IMR-90 (cell line): ENCODE measurements around the gene SPARC. TPM values are rescaled to one million over a fixed set of nuclear protein-coding genes. Genes with fewer than 3 reads are reported as not detected.
A peak's percentile ranks its signal among the peaks of the same experiment; 100 is the strongest.

ENCODE experiments used
- ATAC-seq: fragments of 200-7000 bp; cut with Tn5 transposase; 2 replicates; pipeline ENCODE4 v1.9.1; 2020; ENCODE audit warnings: low read depth, mild to moderate bottlenecking, moderate library complexity
- BruUV-seq: library from RNA; stranded (reverse); fragments of 400-500 nt; replicated peaks from 2 replicates; lab custom pipeline; 2021; lab: Mats Ljungman, UMichigan
- CTCF ChIA-PET: fragments of 300-600 bp; formaldehyde crosslinking; extraction: SDS; loops from one replicate; lab custom pipeline; 2021; ENCODE audit warnings: antibody characterized with exemption; lab: Yijun Ruan, JAX
- POLR2A ChIA-PET: fragments of 300-600 bp; sonication (Branson Sonifier 250); formaldehyde crosslinking; loops from one replicate; lab custom pipeline; 2022; ENCODE audit warnings: antibody characterized with exemption; ENCODE audit not compliant: unreplicated experiment; lab: Charles Lee
- DNase-seq: peaks from one replicate; pipeline ENCODE4 v3.0.0; 2013
- H2AFZ ChIP-seq: replicated peaks from 2 replicates; pipeline ENCODE3; 2013; ENCODE audit warnings: low read length, mild to moderate bottlenecking; ENCODE audit not compliant: poor library complexity
- H2AK5ac ChIP-seq: 2 replicates; pipeline ENCODE4 v1.6.1; 2013; ENCODE audit warnings: low read depth, low read length, inconsistent platforms
- H2AK9ac ChIP-seq: replicated peaks from 2 replicates; pipeline ENCODE3; 2013; ENCODE audit warnings: mild to moderate bottlenecking, low read depth, low read length, moderate library complexity; ENCODE audit not compliant: poor library complexity
- H2BK120ac ChIP-seq: 2 replicates; pipeline ENCODE4 v1.6.1; 2013; ENCODE audit warnings: low read depth, low read length, inconsistent platforms
- H2BK15ac ChIP-seq: 3 replicates; pipeline ENCODE4 v1.6.1; 2013; ENCODE audit warnings: low read depth, low read length, inconsistent platforms
- H2BK20ac ChIP-seq: 2 replicates; pipeline ENCODE4 v1.6.1; 2013; ENCODE audit warnings: low read depth, mild to moderate bottlenecking, inconsistent platforms, low read length, moderate library complexity
- H2BK5ac ChIP-seq: 2 replicates; pipeline ENCODE4 v1.6.1; 2013; ENCODE audit warnings: mild to moderate bottlenecking, low read depth, low read length, inconsistent platforms; ENCODE audit not compliant: poor library complexity, severe bottlenecking
- H3K14ac ChIP-seq: replicated peaks from 2 replicates; pipeline ENCODE4 v1.6.1; 2013; ENCODE audit warnings: low read depth, low read length, inconsistent platforms
- H3K18ac ChIP-seq: 2 replicates; pipeline ENCODE4 v1.6.1; 2013; ENCODE audit warnings: low read depth, low read length, control low read depth
- H3K23ac ChIP-seq: 2 replicates; pipeline ENCODE4 v1.6.1; 2013; ENCODE audit warnings: low read depth, low read length, inconsistent platforms
- H3K27ac ChIP-seq: 2 replicates; pipeline ENCODE4 v1.5.1; 2013; ENCODE audit warnings: mild to moderate bottlenecking, control low read depth, low read length; ENCODE audit not compliant: insufficient read depth
- H3K27me3 ChIP-seq: 2 replicates; pipeline ENCODE4 v1.6.1; 2013; ENCODE audit warnings: low read length; ENCODE audit not compliant: control insufficient read depth, insufficient read depth
- H3K36me3 ChIP-seq: 2 replicates; pipeline ENCODE4 v1.6.1; 2013; ENCODE audit warnings: low read length, mixed read lengths; ENCODE audit not compliant: control insufficient read depth, insufficient read depth
- H3K4ac ChIP-seq: 2 replicates; pipeline ENCODE4 v1.6.1; 2013; ENCODE audit warnings: low read depth, low read length, inconsistent platforms
- H3K4me1 ChIP-seq: 2 replicates; pipeline ENCODE4 v1.6.1; 2013; ENCODE audit warnings: low read length, mixed read lengths; ENCODE audit not compliant: control insufficient read depth, insufficient read depth
- H3K4me2 ChIP-seq: 2 replicates; pipeline ENCODE4 v1.6.1; 2013; ENCODE audit warnings: low read depth, mild to moderate bottlenecking, control low read depth, low read length, moderate library complexity
- H3K4me3 ChIP-seq: 2 replicates; pipeline ENCODE4 v1.5.1; 2013; ENCODE audit warnings: low read depth, mild to moderate bottlenecking, control low read depth, low read length, moderate library complexity; ENCODE audit not compliant: insufficient read depth
- H3K56ac ChIP-seq: 2 replicates; pipeline ENCODE4 v1.6.1; 2013; ENCODE audit warnings: low read length, inconsistent platforms; ENCODE audit not compliant: insufficient read depth; ENCODE audit errors: extremely low read depth
- H3K79me1 ChIP-seq, 2 experiments: 2 replicates each; pipeline ENCODE4 v1.6.1; 2013; ENCODE audit warnings: low read length in 2 of 2, inconsistent platforms in 1 of 2, low read depth in 1 of 2
- H3K9ac ChIP-seq: 2 replicates; pipeline ENCODE4 v1.6.1; 2013; ENCODE audit warnings: low read depth, low read length, control low read depth
- H3K9me1 ChIP-seq: 2 replicates; pipeline ENCODE4 v1.6.1; 2013; ENCODE audit warnings: low read length, inconsistent platforms; ENCODE audit not compliant: insufficient read depth
- H3K9me3 ChIP-seq: 2 replicates; pipeline ENCODE4 v1.6.1; 2013; ENCODE audit warnings: low read length; ENCODE audit not compliant: control insufficient read depth, insufficient read depth
- H4K20me1 ChIP-seq: 2 replicates; pipeline ENCODE4 v1.6.1; 2013; ENCODE audit warnings: low read length, inconsistent platforms; ENCODE audit not compliant: insufficient read depth
- H4K5ac ChIP-seq: 2 replicates; pipeline ENCODE4 v1.6.1; 2013; ENCODE audit warnings: mild to moderate bottlenecking, low read depth, low read length, control low read depth
- H4K8ac ChIP-seq, 2 experiments: 2 replicates each; pipeline ENCODE4 v1.6.1; 2013; ENCODE audit warnings: low read depth in 2 of 2, low read length in 2 of 2, control low read depth in 1 of 2, inconsistent platforms in 1 of 2
- H4K91ac ChIP-seq: 2 replicates; pipeline ENCODE4 v1.6.1; 2013; ENCODE audit warnings: low read depth, low read length, inconsistent platforms; ENCODE audit not compliant: insufficient read depth
- BHLHE40 ChIP-seq: fragments of 150-350 bp; IDR thresholded peaks from 2 replicates; pipeline ENCODE4 v1.6.1; 2016; ENCODE audit warnings: mild to moderate bottlenecking, low read depth, low read length
- CEBPB ChIP-seq: IDR thresholded peaks from 2 replicates; pipeline ENCODE4 v1.6.1; 2012; ENCODE audit warnings: low read depth, low read length, improper control_type of control experiment
- CHD1 ChIP-seq: IDR thresholded peaks from 2 replicates; pipeline ENCODE4 v1.6.1; 2012; ENCODE audit warnings: low read depth, low read length, improper control_type of control experiment
- FOS ChIP-seq: fragments of 150-350 bp; IDR thresholded peaks from 2 replicates; pipeline ENCODE4 v1.6.1; 2016; ENCODE audit warnings: low read depth, low read length
- MAFK ChIP-seq: IDR thresholded peaks from 2 replicates; pipeline ENCODE4 v1.6.1; 2012; ENCODE audit warnings: low read depth, low read length, improper control_type of control experiment
- MAZ ChIP-seq: IDR thresholded peaks from 2 replicates; pipeline ENCODE4 v1.6.1; 2012; ENCODE audit warnings: low read depth, mild to moderate bottlenecking, low read length, improper control_type of control experiment, moderate library complexity, borderline replicate concordance
- MXI1 ChIP-seq: IDR thresholded peaks from 2 replicates; pipeline ENCODE4 v1.6.1; 2012; ENCODE audit warnings: low read depth, mild to moderate bottlenecking, low read length, moderate library complexity, borderline replicate concordance
- NFE2L2 ChIP-seq: fragments of 150-350 bp; IDR thresholded peaks from 2 replicates; pipeline ENCODE4 v1.6.1; 2016; ENCODE audit warnings: low read depth, mild to moderate bottlenecking, low read length
- POLR2A ChIP-seq: IDR thresholded peaks from 2 replicates; pipeline ENCODE4 v1.6.1; 2012; ENCODE audit warnings: mild to moderate bottlenecking, low read depth, low read length
- RCOR1 ChIP-seq: IDR thresholded peaks from 2 replicates; pipeline ENCODE4 v1.6.1; 2012; ENCODE audit warnings: mild to moderate bottlenecking, low read length, improper control_type of control experiment; ENCODE audit not compliant: insufficient replicate concordance
- RFX5 ChIP-seq: IDR thresholded peaks from 2 replicates; pipeline ENCODE4 v1.8.0; 2012; ENCODE audit warnings: low read depth, mild to moderate bottlenecking, low read length, moderate library complexity
- SMC3 ChIP-seq: fragments of 150-350 bp; IDR thresholded peaks from 2 replicates; pipeline ENCODE4 v1.6.1; 2016; ENCODE audit warnings: low read depth, mild to moderate bottlenecking, antibody characterized with exemption, low read length, moderate library complexity
- dilution Hi-C: fragments of 300-500 bp; cut with HindIII; formaldehyde crosslinking; loops from one replicate; pipeline ENCODE4 v1.14.3; 2018; ENCODE audit warnings: low sequenced_read_pairs; ENCODE audit not compliant: unreplicated experiment
- in situ Hi-C: fragments of 300-500 bp; cut with MboI; formaldehyde crosslinking; loops from 3 replicates; pipeline ENCODE4 v1.14.3; 2019; ENCODE audit warnings: low sequenced_read_pairs, inconsistent platforms, mixed read lengths
- intact Hi-C: fragments of 100-400 bp; cut with micrococcal nuclease; formaldehyde crosslinking; loops from 2 replicates; pipeline ENCODE4 v1.10.0; 2022
- polyA plus RNA-seq, 3 experiments: library from polyadenylated mRNA; depleted of rRNA; stranded (reverse); fragments of >200 nt; gene quantifications; 2 replicates each; pipeline ENCODE4 v1.2.3, GENCODE V29; 2012; ENCODE audit warnings: low replicate concordance in 1 of 3
- total RNA-seq: library from RNA; depleted of rRNA; stranded (reverse); fragments of >200 nt; gene quantifications from 2 replicates; pipeline ENCODE4 v1.2.3, GENCODE V29; 2012
- TF ChIP-seq, protein P1 (sequence below): conservative IDR thresholded peaks from 2 replicates; pipeline ENCODE4 v1.5.1; 2012; ENCODE audit warnings: mild to moderate bottlenecking, low read depth, low read length, improper control_type of control experiment
- TF ChIP-seq, protein P2 (sequence below): fragments of 150-350 bp; IDR thresholded peaks from 2 replicates; pipeline ENCODE4 v1.6.1; 2016; ENCODE audit warnings: low read depth, mild to moderate bottlenecking, low read length, moderate library complexity, borderline replicate concordance

SPARC gene
- total and polyA plus RNA-seq, 2 of the 4 experiments (the other 2 are of a cell fraction): 1,186 to 4,692 TPM

GRCh38 chr5:151708126-151708525, 21.4 kb upstream of the SPARC start:
- CTCF ChIA-PET: interaction anchor here (0.5 to 1.2 kb wide), 2 partner anchors 24 to 242 kb away, joined by 3 to 4 read pairs; no protein-coding TSS in a partner anchor
- Histone ChIP-seq H3K36me3 (no peaks in the 10 kb centered on the region), H3K4me1 (no peaks in the 10 kb centered on the region), H2AK5ac (no peak overlapping the region), H2BK20ac (no peak overlapping the region), H2BK5ac (no peak overlapping the region), H3K4me3 (no peak overlapping the region), H2BK15ac (no peak overlapping the region), H2BK120ac (no peak overlapping the region), H3K23ac (no peak overlapping the region), H3K27ac (no peak overlapping the region), H4K5ac (no peak overlapping the region), H2AK9ac (no peak overlapping the region), H3K18ac (no peak overlapping the region), H4K91ac (no peak overlapping the region), H3K56ac (no peak overlapping the region), H3K9me1 (peaks cover 4% of the 10 kb centered on the region; the same call in 1 of the 2 replicates), H4K8ac (no peak overlapping the region), H3K9me3 (no peaks in the 10 kb centered on the region), H3K4me2 (no peak overlapping the region), H2AFZ (no peak overlapping the region), H3K4ac (no peak overlapping the region), H3K79me1 (no peaks in the 10 kb centered on the region), H3K14ac (no peak overlapping the region), H3K27me3 (no peaks in the 10 kb centered on the region), H4K20me1 (no peaks in the 10 kb centered on the region), H3K9ac (no peak overlapping the region)
- ATAC-seq (peak; percentile 24; the same call in 1 of the 2 replicates), DNase-seq (no peak)
- no TSS peak for BruUV-seq
- POLR2A ChIA-PET: interaction anchor here (0.6 to 1.8 kb wide), 5 partner anchors 9 to 62 kb away, joined by 3 to 9 read pairs (median 5); partner anchors contain the start of gene SPARC
- intact Hi-C loops: no loop called here
- in situ Hi-C loops: no loop called here
- dilution Hi-C loops: no loop called here
- no peak for TF ChIP-seq MAZ
- no peak for TF ChIP-seq MXI1
- TF ChIP-seq CEBPB: no peak
- no peak for TF ChIP-seq POLR2A
- no peak for TF ChIP-seq CHD1
- no peak for TF ChIP-seq BHLHE40
- TF ChIP-seq NFE2L2: no peak
- no peak for TF ChIP-seq FOS
- TF ChIP-seq RCOR1: no peak
- TF ChIP-seq SMC3: no peak
- TF ChIP-seq, protein P1, sequence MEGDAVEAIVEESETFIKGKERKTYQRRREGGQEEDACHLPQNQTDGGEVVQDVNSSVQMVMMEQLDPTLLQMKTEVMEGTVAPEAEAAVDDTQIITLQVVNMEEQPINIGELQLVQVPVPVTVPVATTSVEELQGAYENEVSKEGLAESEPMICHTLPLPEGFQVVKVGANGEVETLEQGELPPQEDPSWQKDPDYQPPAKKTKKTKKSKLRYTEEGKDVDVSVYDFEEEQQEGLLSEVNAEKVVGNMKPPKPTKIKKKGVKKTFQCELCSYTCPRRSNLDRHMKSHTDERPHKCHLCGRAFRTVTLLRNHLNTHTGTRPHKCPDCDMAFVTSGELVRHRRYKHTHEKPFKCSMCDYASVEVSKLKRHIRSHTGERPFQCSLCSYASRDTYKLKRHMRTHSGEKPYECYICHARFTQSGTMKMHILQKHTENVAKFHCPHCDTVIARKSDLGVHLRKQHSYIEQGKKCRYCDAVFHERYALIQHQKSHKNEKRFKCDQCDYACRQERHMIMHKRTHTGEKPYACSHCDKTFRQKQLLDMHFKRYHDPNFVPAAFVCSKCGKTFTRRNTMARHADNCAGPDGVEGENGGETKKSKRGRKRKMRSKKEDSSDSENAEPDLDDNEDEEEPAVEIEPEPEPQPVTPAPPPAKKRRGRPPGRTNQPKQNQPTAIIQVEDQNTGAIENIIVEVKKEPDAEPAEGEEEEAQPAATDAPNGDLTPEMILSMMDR: no peak
- TF ChIP-seq MAFK: no peak
- TF ChIP-seq, protein P2, sequence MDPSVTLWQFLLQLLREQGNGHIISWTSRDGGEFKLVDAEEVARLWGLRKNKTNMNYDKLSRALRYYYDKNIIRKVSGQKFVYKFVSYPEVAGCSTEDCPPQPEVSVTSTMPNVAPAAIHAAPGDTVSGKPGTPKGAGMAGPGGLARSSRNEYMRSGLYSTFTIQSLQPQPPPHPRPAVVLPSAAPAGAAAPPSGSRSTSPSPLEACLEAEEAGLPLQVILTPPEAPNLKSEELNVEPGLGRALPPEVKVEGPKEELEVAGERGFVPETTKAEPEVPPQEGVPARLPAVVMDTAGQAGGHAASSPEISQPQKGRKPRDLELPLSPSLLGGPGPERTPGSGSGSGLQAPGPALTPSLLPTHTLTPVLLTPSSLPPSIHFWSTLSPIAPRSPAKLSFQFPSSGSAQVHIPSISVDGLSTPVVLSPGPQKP: no peak
- no peak for TF ChIP-seq RFX5
